GM18519 (cell line): ENCODE measurements around the gene KRT1.
"Not testable (repeated sequence)": the region's sequence is repeated elsewhere in the genome, so short reads cannot be mapped to it uniquely, and the experiment has no call there.

Experiments used
- ATAC-seq: cut with Tn5 transposase; IDR thresholded peaks from one replicate; pipeline ENCODE4 v1.9.1; 2021; ENCODE audit warnings: mild to moderate bottlenecking, moderate library complexity; ENCODE audit not compliant: unreplicated experiment, low FRiP score

KRT1 gene

GRCh38 chr12:52680363-52680762, at the start of gene KRT1:
Gene KRT1 (minus strand): TSS chr12:52680407. CDS start chr12:52680348, 59 bp downstream.
- ATAC-seq = no peak

DNA sequence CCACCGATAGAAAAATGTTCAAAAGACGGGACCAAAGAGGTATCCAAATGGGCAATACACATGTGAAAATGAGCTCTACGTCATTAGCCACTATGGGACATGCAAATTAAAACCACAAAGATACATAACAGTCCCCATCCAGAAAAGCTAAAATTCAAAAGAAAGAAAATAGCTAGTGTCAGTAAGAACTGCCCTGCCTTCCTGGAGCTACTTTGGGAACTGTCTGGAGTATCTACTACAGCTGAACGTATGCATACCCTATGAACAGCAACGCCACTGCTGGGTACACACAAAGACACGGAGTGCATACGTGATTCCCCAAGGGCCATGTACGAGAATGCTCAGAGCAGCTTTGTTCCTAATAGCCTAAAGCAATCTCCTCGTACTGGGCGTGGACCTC, 48.9 kb upstream of the KRT1 start:
- no peak for ATAC-seq

- no peak for ATAC-seq
Observed at GRCh38 chr12:52728374-52728773, 48.2 kb upstream of the KRT1 start.

GRCh38 chr12:52727037-52727436, 46.8 kb upstream of the KRT1 start:
- ATAC-seq = no peak

GRCh38 chr12:52726451-52726850, 46.2 kb upstream of the KRT1 start:
- ATAC-seq = no peak

DNA sequence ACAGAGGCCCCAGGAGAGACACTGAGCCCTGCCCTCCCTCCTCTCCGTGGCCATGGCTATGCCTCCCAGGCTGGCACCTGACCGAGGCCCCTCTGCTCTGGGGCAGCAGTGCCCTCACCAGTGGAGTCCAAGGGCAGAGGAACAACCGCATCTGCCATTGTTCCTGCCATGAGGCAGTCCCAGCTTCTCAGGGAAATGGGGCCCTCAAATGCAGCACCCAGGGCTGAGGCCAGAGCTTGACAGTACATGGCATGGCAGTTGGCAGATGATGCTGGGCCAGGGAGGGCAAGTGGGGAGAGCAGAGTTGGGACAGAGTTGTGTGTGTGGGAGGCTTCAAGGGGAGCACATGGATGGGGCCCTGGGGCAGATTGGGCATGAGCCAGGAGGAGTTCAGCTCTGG, 44.2 kb upstream of the KRT1 start:
- no peak for ATAC-seq

- no peak for ATAC-seq
Observed at GRCh38 chr12:52722680-52723079, 42.5 kb upstream of the KRT1 start.

- ATAC-seq = no peak
Observed at GRCh38 chr12:52721838-52722470, 41.7 kb upstream of the KRT1 start.

- no peak for ATAC-seq
Observed at GRCh38 chr12:52720365-52720886, 40.2 kb upstream of the KRT1 start.

GRCh38 chr12:52716061-52716460, 35.9 kb upstream of the KRT1 start:
- ATAC-seq = no peak

GRCh38 chr12:52715416-52715815, 35.2 kb upstream of the KRT1 start:
- ATAC-seq = no peak

DNA sequence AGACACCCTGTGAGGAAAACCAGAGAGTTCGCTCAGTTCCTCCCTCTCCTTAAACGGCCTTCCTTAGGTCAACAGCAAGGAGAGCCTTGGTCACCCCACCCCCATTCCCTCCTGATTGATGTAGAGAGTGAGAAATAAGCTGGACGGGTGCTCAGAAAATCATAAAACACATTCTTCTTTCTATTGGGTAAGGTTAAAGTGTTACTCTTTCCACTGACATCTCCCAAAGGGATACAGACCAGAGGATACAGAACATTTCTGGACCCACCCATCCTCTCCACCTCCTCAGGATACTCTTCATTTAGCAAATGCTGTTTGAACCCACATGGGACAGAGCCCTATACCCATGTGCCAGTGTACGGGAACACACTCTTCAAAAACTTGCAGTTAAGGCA, 34.7 kb upstream of the KRT1 start:
- ATAC-seq = no peak

- ATAC-seq = no peak
Observed at GRCh38 chr12:52713960-52714886, 34.0 kb upstream of the KRT1 start.

DNA sequence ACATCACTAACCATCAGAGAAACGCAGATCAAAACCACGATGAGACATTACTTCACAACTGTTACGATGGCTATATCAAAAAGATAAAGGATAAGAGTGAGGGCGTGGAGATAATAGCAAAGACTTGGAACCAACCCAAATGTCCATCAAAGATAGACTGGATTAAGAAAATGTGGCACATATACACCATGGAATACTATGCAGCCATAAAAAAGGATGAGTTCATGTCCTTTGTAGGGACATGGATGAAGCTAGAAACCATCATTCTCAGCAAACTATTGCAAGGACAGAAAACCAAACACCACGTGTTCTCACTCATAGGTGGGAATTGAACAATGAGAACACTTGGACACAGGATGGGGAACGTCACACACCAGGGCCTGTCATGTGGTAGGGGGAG, 31.9 kb upstream of the KRT1 start:
- ATAC-seq = not testable (repeated sequence)

GRCh38 chr12:52710730-52711129, 30.5 kb upstream of the KRT1 start:
- ATAC-seq = no peak

- ATAC-seq = no peak
Observed at GRCh38 chr12:52708010-52708409, 27.8 kb upstream of the KRT1 start.

- ATAC-seq = no peak
Observed at GRCh38 chr12:52704464-52704863, 24.3 kb upstream of the KRT1 start.

GRCh38 chr12:52703878-52704277, 23.7 kb upstream of the KRT1 start:
- ATAC-seq = no peak

DNA sequence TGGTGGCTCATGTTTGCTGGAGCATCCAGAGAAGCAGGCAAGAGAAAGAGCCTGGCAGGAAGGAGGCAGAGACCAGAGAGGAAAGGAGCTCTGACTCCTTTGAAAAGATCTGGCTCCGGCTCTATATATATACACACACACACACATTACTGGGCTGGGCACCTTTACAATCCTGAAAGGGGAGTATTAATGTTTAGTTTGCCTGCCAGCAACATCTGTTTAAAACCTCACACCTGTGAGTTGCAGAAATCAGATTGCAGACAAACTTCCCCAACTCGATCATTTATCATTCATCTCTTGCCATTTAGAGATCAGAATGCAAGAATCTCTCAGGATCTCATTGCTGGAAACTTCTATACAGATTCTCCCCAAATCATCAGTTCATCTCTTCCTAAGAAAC, 23.2 kb upstream of the KRT1 start, which contains the start of gene KRT77:
Gene KRT77, minus strand, starts transcription at position 101 of the 400 bp plus-strand sequence. Its CDS starts 90 bp downstream, at position 11.
- no peak for ATAC-seq

- ATAC-seq = no peak
Observed at GRCh38 chr12:52702338-52702737, 22.1 kb upstream of the KRT1 start.

DNA sequence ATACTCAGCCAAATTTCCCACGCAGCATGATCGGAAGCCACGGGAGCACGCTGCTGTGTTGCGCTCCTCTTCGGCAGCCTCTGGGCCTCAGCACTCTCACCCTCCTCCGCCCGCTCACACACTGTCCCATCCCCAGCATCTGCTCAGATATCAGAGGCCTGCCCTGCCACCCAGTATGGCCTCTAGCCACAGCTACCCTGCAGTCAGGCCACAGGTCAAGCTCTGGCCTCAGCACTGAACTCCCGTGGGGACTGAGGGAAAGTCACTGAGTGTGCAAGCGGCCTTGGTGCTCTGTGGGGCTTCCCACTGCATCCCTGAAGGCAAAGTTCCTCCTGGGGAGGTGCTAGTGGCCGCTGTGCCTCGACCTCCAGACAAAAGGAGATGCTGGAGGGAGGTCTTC, 21.1 kb upstream of the KRT1 start:
- ATAC-seq = no peak
